GM18951 (cell line): Measurements from ENCODE around the gene AQP11.

Experiments
- POLR2A ChIP-seq: IDR thresholded peaks from 4 replicates; pipeline ENCODE4 v1.6.1; 2011; ENCODE audit warnings: mild to moderate bottlenecking; ENCODE audit not compliant: insufficient read length, insufficient read depth; ENCODE audit errors: extremely low read depth
- in situ Hi-C: fragments of 300-500 bp; cut with MboI; formaldehyde crosslinking; loops from one replicate; pipeline ENCODE4 v1.12.0; 2022; ENCODE audit warnings: low sequenced_read_pairs, mixed read lengths, inconsistent platforms; ENCODE audit not compliant: unreplicated experiment

AQP11 gene

DNA sequence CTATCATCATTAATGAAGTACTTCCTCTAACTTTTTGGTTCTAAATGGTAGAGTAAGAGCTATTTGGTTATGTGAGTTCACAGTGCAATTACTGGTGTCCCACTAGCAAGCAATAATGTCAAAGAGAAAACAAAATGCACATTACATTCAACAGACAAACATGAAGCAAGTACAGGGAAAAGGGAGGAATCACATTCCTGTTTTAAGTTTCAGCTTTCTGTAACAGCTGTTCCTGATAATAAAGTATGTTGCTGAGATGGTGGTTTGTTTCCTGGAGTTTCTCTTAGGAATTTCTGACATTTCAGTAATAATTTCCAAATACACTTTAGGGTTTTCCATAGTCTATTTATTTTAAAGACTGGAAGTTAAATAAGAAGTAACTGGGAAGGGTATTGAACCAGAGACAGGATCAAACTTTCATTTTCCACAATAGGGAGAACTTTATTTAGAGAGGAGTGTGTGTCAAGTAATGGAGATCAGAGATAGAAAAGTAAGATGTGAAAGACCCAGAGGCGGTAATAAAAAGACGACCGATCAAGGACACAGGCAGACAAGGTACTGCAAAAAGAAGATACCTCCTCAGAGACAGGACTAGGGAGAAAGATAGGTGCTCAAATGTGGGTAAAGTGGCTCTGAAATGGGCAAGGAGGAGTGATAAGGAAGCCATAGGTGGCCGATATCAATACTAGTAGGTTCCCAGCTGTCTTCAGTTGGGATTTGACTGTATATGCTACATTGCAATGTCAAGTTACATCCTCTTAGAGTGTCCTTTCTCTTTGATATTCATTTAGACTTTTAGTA lies 68.7 kb downstream of the AQP11 start:
- in situ Hi-C loops: no loop called here
- no peak for TF ChIP-seq POLR2A
